ENCODE measurements around the gene MYOZ3. TPM values are rescaled to one million over a fixed set of nuclear protein-coding genes. Genes with fewer than 3 reads are reported as not detected.

Gene MYOZ3
- polyA plus RNA-seq, 1 experiment = 0.13 TPM

GRCh38 chr5:150656191-150657132, 4.6 kb upstream of the MYOZ3 start:
- peaks cover 3% of the 10 kb centered on the region for H3K27me3 ChIP-seq (ENCODE audit: control insufficient read depth, insufficient read depth, low read length)
- peak overlapping the region; percentile 46 for H3K4me3 ChIP-seq (ENCODE audit: low read depth, low read length)
- TF ChIP-seq CTCF (IDR thresholded peaks at IDR 0.05; ENCODE audit: insufficient read depth, low read depth, low read length) = peak; percentile 50
- ChIA-PET POLR2A (no interaction called here), CTCF (interaction anchor here (0.6 to 6.4 kb wide), 12 partner anchors 14 to 206 kb away, joined by 3 to 78 read pairs (median 4); partner anchors contain the start of genes IRGM, RPS14 and SYNPO)
- H3K36me3 ChIP-seq (ENCODE audit: control insufficient read depth, insufficient read depth, low read length) = peaks cover 8% of the 10 kb centered on the region
- DNase-seq (ENCODE audit: low read depth) = no peak

GRCh38 chr5:150658121-150658520, 2.9 kb upstream of the MYOZ3 start:
- H3K27me3 ChIP-seq (ENCODE audit: control insufficient read depth, insufficient read depth, low read length) = peaks cover 13% of the 10 kb centered on the region
- no peak overlapping the region for H3K4me3 ChIP-seq (ENCODE audit: low read depth, low read length)
- CTCF ChIA-PET = interaction anchor here (1.2 to 6.4 kb wide), 9 partner anchors 10 to 208 kb away, joined by 3 to 78 read pairs (median 6); partner anchors contain the start of genes IRGM, RPS14 and SYNPO
- POLR2A ChIA-PET = no interaction called here
- no peak for TF ChIP-seq CTCF (IDR thresholded peaks at IDR 0.05; ENCODE audit: insufficient read depth, low read depth, low read length)
- H3K36me3 ChIP-seq (ENCODE audit: control insufficient read depth, insufficient read depth, low read length) = peaks cover 2% of the 10 kb centered on the region
- DNase-seq (ENCODE audit: low read depth) = no peak

- DNase-seq (ENCODE audit: low read depth) = no peak
- POLR2A ChIA-PET = no interaction called here
- TF ChIP-seq CTCF (IDR thresholded peaks at IDR 0.05; ENCODE audit: insufficient read depth, low read depth, low read length) = no peak
- Histone ChIP-seq H3K4me3 (ENCODE audit: low read depth, low read length) (no peak overlapping the region), H3K27me3 (ENCODE audit: control insufficient read depth, insufficient read depth, low read length) (peaks cover 13% of the 10 kb centered on the region), H3K36me3 (ENCODE audit: control insufficient read depth, insufficient read depth, low read length) (no peaks in the 10 kb centered on the region)
- CTCF ChIA-PET = interaction anchor here (0.9 to 6.4 kb wide), 7 partner anchors 9 to 200 kb away, joined by 3 to 78 read pairs (median 6); partner anchors contain the start of genes IRGM and SYNPO
Observed at GRCh38 chr5:150658699-150659265, 2.3 kb upstream of the MYOZ3 start.

- H3K27me3 ChIP-seq (ENCODE audit: control insufficient read depth, insufficient read depth, low read length) = peaks cover 13% of the 10 kb centered on the region
- TF ChIP-seq CTCF (IDR thresholded peaks at IDR 0.05; ENCODE audit: insufficient read depth, low read depth, low read length) = no peak
- H3K4me3 ChIP-seq (ENCODE audit: low read depth, low read length) = no peak overlapping the region
- ChIA-PET CTCF (interaction anchor here (0.9 to 4.3 kb wide), 4 partner anchors 99 to 200 kb away, joined by 3 to 21 read pairs (median 4); no protein-coding TSS in a partner anchor), POLR2A (no interaction called here)
- DNase-seq (ENCODE audit: low read depth) = no peak
- H3K36me3 ChIP-seq (ENCODE audit: control insufficient read depth, insufficient read depth, low read length) = no peaks in the 10 kb centered on the region
Observed at GRCh38 chr5:150659360-150660107, 1.5 kb upstream of the MYOZ3 start.

Data from BJ (cell line).